Psoas muscle (tissue), 8 donors: Measurements from ENCODE around the gene ZMYND8. TPM values are rescaled to one million over a fixed set of nuclear protein-coding genes. Genes with fewer than 3 reads are reported as not detected.
"Not testable (repeated sequence)": the region's sequence is repeated elsewhere in the genome, so short reads cannot be mapped to it uniquely, and the experiment has no call there.

Source experiments
- ATAC-seq, 4 donors: fragments of 200-7000 bp; cut with Tn5 transposase; one replicate each; pipeline ENCODE4 v1.9.1; 2020; ENCODE audit warnings: moderate library complexity in 3 of 4, mild to moderate bottlenecking in 2 of 4
- DNase-seq, 2 donors: peaks; one replicate each; pipeline ENCODE4 v3.0.0-alpha.2; 2020
- H3K27ac ChIP-seq: fragments of 200-600 bp; one replicate; pipeline ENCODE4 v1.8.0; 2022
- H3K27me3 ChIP-seq, 3 donors: fragments of 200-600 bp in 1 of 3; one replicate each; pipeline versions ENCODE4 v1.6.1 to v1.8.0; 2013 to 2022; ENCODE audit warnings: low read length in 2 of 3, mild to moderate bottlenecking in 2 of 3, moderate library complexity in 1 of 3; ENCODE audit not compliant: insufficient read depth in 3 of 3
- H3K36me3 ChIP-seq, 2 donors: fragments of 200-600 bp in 1 of 2; one replicate each; pipeline versions ENCODE4 v1.6.1 to v1.8.0; 2013 to 2022; ENCODE audit warnings: low read depth in 1 of 2, mild to moderate bottlenecking in 1 of 2, moderate library complexity in 1 of 2; ENCODE audit not compliant: insufficient read depth in 1 of 2
- H3K4me1 ChIP-seq: fragments of 200-600 bp; one replicate; pipeline ENCODE4 v1.8.0; 2022
- H3K4me3 ChIP-seq: fragments of 200-600 bp; one replicate; pipeline ENCODE4 v1.8.0; 2022; ENCODE audit warnings: mild to moderate bottlenecking
- H3K9me3 ChIP-seq: fragments of 200-600 bp; one replicate; pipeline ENCODE4 v1.8.0; 2022
- WGBS, 3 donors: extraction: QIAGEN DNeasy Blood & Tissue Kit; methylation state at CpG; one replicate each; pipeline versions ENCODE4 v1.1.6 to v1.1.7; 2013; 5-methylcytosine and 5-hydroxymethylcytosine counted together
- intact Hi-C, 2 donors: fragments of 100-400 bp; cut with DNase I; formaldehyde crosslinking; loops; one replicate each; pipeline versions ENCODE4 v1.11.0 to v1.14.2; 2022
- polyA plus RNA-seq, 3 donors: library from polyadenylated mRNA; stranded (reverse); fragments of 200-250 nt; gene quantifications; one replicate each; pipeline ENCODE4 v1.2.3, GENCODE V29; 2013
- total RNA-seq, 4 donors: library from RNA; stranded (reverse); fragmentation: NEBNext Ultra II Directional in 2 of 4; extraction: Animal tissue kit (Norgen Biotek cat#: 25700) in 2 of 4; gene quantifications; one replicate each; pipeline versions ENCODE4 v1.2.1 to v1.2.4, GENCODE V29; 2021 to 2023
- TF ChIP-seq, protein P1 (sequence below): fragments of 200-600 bp; IDR thresholded peaks from one replicate; pipeline ENCODE4 v1.8.0; 2022; ENCODE audit warnings: antibody characterized with exemption
- donor health status: healthy with polysubstance abuse.
- donor health status: DM: no; HTN: no; CAD: no; lungs with moderate emphysema.
- donor health status: Bipolar disorder and iron deficiency.
- donor health status: healthy.
- donor health status: DM: yes; HTN: yes; CAD: no.
- donor health status: DM: no; HTN: no; CAD: no.
- donor health status: DM: no; HTN: no; CAD: no.
- donor health status: DM: yes; HTN: yes; CAD: no.

Gene ZMYND8
- total and polyA plus RNA-seq, 7 donors: 4.7 to 42.9 (median 17.7) TPM

DNA sequence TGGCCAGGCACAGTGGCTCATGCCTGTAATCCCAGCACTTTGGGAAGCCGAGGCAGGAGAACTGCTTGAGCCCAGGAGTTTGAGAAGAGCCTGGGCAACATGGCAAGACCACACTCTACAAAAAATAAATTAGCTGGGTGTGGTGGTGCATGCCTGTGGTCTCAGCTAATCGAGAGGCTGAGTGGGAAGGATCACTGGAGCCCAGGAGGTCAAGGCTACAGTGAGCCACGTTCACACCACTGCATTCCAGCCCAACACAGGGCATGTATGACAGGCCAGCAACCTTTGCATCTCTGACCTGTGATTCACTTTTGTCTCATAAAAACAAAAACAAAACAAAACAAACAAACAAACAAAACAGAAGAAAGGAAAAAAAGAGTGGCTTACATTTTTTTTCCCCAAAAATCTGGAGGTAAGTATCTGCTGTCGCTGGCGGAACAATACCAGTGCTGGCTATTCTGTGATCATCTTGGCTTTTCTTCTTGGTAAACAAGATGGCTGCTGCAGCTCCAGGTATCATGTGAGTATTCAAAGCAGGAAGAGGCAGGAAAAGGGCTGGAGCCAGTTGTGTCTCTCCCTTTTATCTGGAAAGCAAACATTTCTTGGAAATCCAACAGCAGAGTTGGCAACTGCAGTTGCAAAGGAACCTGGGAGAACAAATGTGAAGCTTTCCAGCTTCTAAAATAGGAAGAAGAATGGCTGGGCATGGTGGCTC, 40.4 kb upstream of the ZMYND8 start:
- peaks cover 15% of the 10 kb centered on the region for H3K4me1 ChIP-seq
- no peaks in the 10 kb centered on the region for H3K36me3 ChIP-seq
- DNase-seq (no peak), ATAC-seq (peak in 1 of 4 donors; percentile 25)
- H3K27me3 ChIP-seq: no peaks in the 10 kb centered on the region
- H3K27ac ChIP-seq: peak overlapping the region; percentile 62
- no peaks in the 10 kb centered on the region for H3K9me3 ChIP-seq
- WGBS, 3 donors: 75 to 89% (median 85%) methylated on average over 5 of the region's 5 CpGs
- H3K4me3 ChIP-seq: peak overlapping the region; percentile 32
- intact Hi-C loops: no loop called here
- TF ChIP-seq, protein P1, sequence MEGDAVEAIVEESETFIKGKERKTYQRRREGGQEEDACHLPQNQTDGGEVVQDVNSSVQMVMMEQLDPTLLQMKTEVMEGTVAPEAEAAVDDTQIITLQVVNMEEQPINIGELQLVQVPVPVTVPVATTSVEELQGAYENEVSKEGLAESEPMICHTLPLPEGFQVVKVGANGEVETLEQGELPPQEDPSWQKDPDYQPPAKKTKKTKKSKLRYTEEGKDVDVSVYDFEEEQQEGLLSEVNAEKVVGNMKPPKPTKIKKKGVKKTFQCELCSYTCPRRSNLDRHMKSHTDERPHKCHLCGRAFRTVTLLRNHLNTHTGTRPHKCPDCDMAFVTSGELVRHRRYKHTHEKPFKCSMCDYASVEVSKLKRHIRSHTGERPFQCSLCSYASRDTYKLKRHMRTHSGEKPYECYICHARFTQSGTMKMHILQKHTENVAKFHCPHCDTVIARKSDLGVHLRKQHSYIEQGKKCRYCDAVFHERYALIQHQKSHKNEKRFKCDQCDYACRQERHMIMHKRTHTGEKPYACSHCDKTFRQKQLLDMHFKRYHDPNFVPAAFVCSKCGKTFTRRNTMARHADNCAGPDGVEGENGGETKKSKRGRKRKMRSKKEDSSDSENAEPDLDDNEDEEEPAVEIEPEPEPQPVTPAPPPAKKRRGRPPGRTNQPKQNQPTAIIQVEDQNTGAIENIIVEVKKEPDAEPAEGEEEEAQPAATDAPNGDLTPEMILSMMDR: no peak

DNA sequence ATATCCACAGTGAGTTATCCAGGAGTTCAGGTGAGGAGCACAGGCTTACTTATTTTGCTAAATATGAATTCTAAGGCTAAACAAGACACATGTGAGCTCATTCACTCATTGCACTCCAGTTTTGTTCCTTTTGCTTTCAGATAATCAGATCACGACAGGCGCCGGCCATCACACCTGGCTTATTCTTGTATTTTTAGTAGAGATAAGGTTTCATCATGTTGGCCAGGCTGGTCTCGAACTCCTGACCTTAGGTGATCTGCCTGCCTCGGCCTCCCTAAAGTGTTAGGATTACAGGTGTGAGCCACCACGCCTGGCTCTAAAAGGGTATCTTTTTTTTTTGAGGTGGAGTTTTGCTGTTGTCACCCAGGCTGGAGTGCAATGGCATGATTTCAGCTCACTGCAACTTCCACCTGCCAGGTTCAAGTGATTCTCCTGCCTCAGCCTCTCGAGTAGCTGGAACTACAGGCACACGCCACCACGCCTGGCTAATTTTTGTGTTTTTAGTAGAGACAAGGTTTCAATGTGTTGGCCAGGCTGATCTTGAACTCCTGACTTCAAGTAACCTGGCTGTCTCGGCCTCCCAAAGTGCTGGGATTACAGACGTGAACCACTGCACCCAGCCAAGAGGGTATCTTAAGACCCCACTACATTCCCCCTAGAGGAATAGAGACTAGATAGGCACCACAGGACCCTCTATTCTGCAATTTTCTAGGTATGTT, 37.5 kb upstream of the ZMYND8 start:
- H3K27ac ChIP-seq, H3K4me3 ChIP-seq, DNase-seq, H3K27me3 ChIP-seq, H3K36me3 ChIP-seq, intact Hi-C loops, ATAC-seq, H3K9me3 ChIP-seq: not testable (repeated sequence)
- peaks cover 15% of the 10 kb centered on the region for H3K4me1 ChIP-seq
- WGBS, 3 donors: 72 to 88% (median 81%) methylated on average over 11 of the region's 11 CpGs

DNA sequence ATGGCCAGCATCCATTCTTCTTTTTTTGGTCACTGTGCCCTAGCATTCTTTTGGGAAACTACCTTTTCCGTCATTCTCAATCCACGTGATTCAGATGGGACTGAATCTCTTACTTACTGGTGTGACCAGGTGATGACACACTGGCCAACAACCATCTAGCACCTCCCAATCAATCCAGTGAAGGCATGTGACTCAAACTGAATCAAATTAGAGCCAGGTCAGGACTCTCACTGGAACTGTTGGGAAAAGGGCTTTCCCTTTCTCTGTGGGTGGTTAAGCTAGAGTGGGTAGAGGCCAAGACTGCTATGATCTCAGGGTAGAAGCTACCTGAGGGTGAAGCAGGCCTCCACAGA, 36.2 kb upstream of the ZMYND8 start:
- DNase-seq (no peak), ATAC-seq (no peak)
- Histone ChIP-seq H3K36me3 (no peaks in the 10 kb centered on the region), H3K27ac (no peak overlapping the region), H3K4me3 (no peak overlapping the region), H3K4me1 (peaks cover 8% of the 10 kb centered on the region), H3K27me3 (no peaks in the 10 kb centered on the region), H3K9me3 (no peaks in the 10 kb centered on the region)
- intact Hi-C loops: no loop called here
- TF ChIP-seq, protein P1: no peak
- 83 to 97% (median 84%) methylated on average over 2 of the region's 2 CpGs for WGBS, 3 donors

DNA sequence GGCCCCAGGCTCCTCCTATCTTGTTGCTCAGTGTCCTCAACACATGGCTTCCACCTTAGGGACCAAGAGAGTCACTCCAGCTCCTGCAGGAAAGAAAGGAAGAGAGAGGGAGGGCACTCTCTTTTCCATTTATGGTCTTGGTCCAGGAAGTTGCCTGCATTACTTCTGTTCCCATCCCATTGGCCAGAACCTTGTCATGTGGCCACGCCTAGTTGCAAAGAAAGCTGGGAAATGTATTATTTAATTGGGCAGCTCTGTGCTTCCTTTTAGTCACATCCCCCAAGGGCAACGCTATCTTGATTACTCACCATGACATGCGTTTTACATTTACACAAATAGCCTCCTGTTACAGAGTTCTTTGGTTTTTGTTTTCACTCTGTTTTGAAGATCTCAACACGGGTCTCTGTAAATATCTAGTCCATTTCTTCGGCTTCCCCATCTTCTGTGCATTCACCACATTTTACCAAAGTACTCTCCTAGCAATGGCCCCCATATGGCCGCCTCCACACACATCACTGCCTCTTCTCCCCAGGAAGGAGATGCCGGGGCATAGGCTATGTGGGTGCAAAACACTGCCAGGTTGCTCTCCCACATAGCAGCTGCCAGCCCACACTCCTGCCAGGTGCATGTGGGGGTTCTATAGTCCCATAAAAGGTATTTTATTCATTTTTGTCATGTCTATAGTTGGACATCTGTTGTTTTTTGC, 35.7 kb upstream of the ZMYND8 start:
- TF ChIP-seq, protein P1: no peak
- WGBS, 3 donors: 75 to 82% (median 78%) methylated on average over 7 of the region's 7 CpGs
- no peak overlapping the region for H3K4me3 ChIP-seq
- H3K36me3 ChIP-seq: no peaks in the 10 kb centered on the region
- peak in 3 of 4 donors; percentile 67 to 71 (median 68) for ATAC-seq
- H3K27me3 ChIP-seq: no peaks in the 10 kb centered on the region
- DNase-seq: no peak
- no peak overlapping the region for H3K27ac ChIP-seq
- intact Hi-C loops: no loop called here
- H3K9me3 ChIP-seq: no peaks in the 10 kb centered on the region
- peaks cover 5% of the 10 kb centered on the region for H3K4me1 ChIP-seq
